C4-2B (cell line): ENCODE results near the gene ARL2BP.

Experiments used
- CTCF ChIP-seq: fragments of 450-650 bp; conservative IDR thresholded peaks from 2 replicates; pipeline ENCODE4 v1.5.1; 2017; ENCODE audit warnings: mild to moderate bottlenecking
- ZFX ChIP-seq: fragments of 450-650 bp; IDR thresholded peaks from 2 replicates; pipeline ENCODE4 v1.6.1; 2017

- no peak for TF ChIP-seq CTCF
- no peak for TF ChIP-seq ZFX
These were observed 6.3 kb downstream of the ARL2BP start for GRCh38 chr16:57251352-57251751.
